KG1 (cell line): ENCODE data around the gene MARVELD3.

ENCODE experiments used
- DNase-seq: peaks from one replicate; lab custom pipeline; 2025; lab: John Stamatoyannopoulos, UW

MARVELD3 gene

GRCh38 chr16:71623597-71623996 lies 2.4 kb upstream of the MARVELD3 start:
- no peak for DNase-seq

- no peak for DNase-seq
Observed at GRCh38 chr16:71625113-71625850, 702 bp upstream of the MARVELD3 start.

- no peak for DNase-seq
Observed at GRCh38 chr16:71626858-71627213, 852 bp downstream of the MARVELD3 start.

- no peak for DNase-seq
Observed at GRCh38 chr16:71627731-71628181, 1.8 kb downstream of the MARVELD3 start.

- no peak for DNase-seq
Observed at GRCh38 chr16:71628810-71629209, 2.8 kb downstream of the MARVELD3 start.

GRCh38 chr16:71629278-71630016 lies 3.5 kb downstream of the MARVELD3 start:
- DNase-seq = no peak

GRCh38 chr16:71630808-71631207 lies 4.8 kb downstream of the MARVELD3 start:
- DNase-seq = no peak

GRCh38 chr16:71631776-71632175 lies 5.8 kb downstream of the MARVELD3 start:
- DNase-seq = no peak

- no peak for DNase-seq
Observed at GRCh38 chr16:71635632-71636031, 9.6 kb downstream of the MARVELD3 start.

GRCh38 chr16:71637398-71637797 lies 11.4 kb downstream of the MARVELD3 start:
- DNase-seq = no peak

- DNase-seq = no peak
Observed at GRCh38 chr16:71645450-71645849, 19.5 kb downstream of the MARVELD3 start.

- no peak for DNase-seq
Observed at GRCh38 chr16:71647391-71647790, 21.4 kb downstream of the MARVELD3 start.

GRCh38 chr16:71648162-71648561 lies 22.2 kb downstream of the MARVELD3 start:
- no peak for DNase-seq

GRCh38 chr16:71648921-71649320 lies 22.9 kb downstream of the MARVELD3 start:
- no peak for DNase-seq

- DNase-seq = no peak
Observed at GRCh38 chr16:71649704-71650103, 23.7 kb downstream of the MARVELD3 start.

- DNase-seq = no peak
Observed at GRCh38 chr16:71658771-71659170, 32.8 kb downstream of the MARVELD3 start.

GRCh38 chr16:71659471-71659870 lies 33.5 kb downstream of the MARVELD3 start:
- DNase-seq = no peak

- no peak for DNase-seq
Observed at GRCh38 chr16:71666264-71666663, 40.3 kb downstream of the MARVELD3 start.

- no peak for DNase-seq
Observed at GRCh38 chr16:71666928-71667707, 41.1 kb downstream of the MARVELD3 start.

GRCh38 chr16:71669926-71670536 lies 44.0 kb downstream of the MARVELD3 start:
- no peak for DNase-seq

- DNase-seq = no peak
Observed at GRCh38 chr16:71670537-71670936, 44.6 kb downstream of the MARVELD3 start.

GRCh38 chr16:71671165-71671564 lies 45.2 kb downstream of the MARVELD3 start:
- no peak for DNase-seq
